ENCODE data around the gene CLHC1.

- TF ChIP-seq CTCF (IDR thresholded peaks at IDR 0.05) (no peak), POLR2A (IDR thresholded peaks at IDR 0.05) (no peak)
Observed at GRCh38 chr2:55148269-55148668, 83.8 kb downstream of the CLHC1 start.

Measured in suprapubic skin (tissue), 3 donors.